DND-41 (cell line): ENCODE data around the gene PLXDC1.

Experiments used
- ATAC-seq: fragments of 200-7000 bp; cut with Tn5 transposase; 3 replicates; pipeline ENCODE4 v1.9.1; 2021; ENCODE audit warnings: low read depth; ENCODE audit not compliant: insufficient read depth
- DNase-seq: peaks from one replicate; pipeline ENCODE4 v3.0.0-alpha.2; 2020
- H2AFZ ChIP-seq: 2 replicates; pipeline ENCODE4 v1.6.0; 2012; ENCODE audit warnings: low read depth, low read length
- H3K27ac ChIP-seq: 2 replicates; pipeline ENCODE4 v1.5.1; 2012; ENCODE audit warnings: low read length, inconsistent platforms
- H3K27me3 ChIP-seq: fragments of 200-600 bp; sonication (generic); 2 replicates; pipeline ENCODE4 v1.6.0; 2012; ENCODE audit warnings: low read length, mild to moderate bottlenecking, inconsistent platforms; ENCODE audit not compliant: insufficient read depth, poor library complexity
- H3K36me3 ChIP-seq: 2 replicates; pipeline ENCODE4 v1.5.1; 2012; ENCODE audit warnings: low read length, inconsistent platforms; ENCODE audit not compliant: insufficient read depth
- H3K4me1 ChIP-seq: 2 replicates; pipeline ENCODE4 v1.5.1; 2012; ENCODE audit warnings: mild to moderate bottlenecking, low read length; ENCODE audit not compliant: insufficient read depth
- H3K4me2 ChIP-seq: 2 replicates; pipeline ENCODE4 v1.6.0; 2012; ENCODE audit warnings: mild to moderate bottlenecking, moderate library complexity, low read length, inconsistent platforms; ENCODE audit not compliant: insufficient read depth
- H3K4me3 ChIP-seq, 2 experiments: fragments of 200-600 bp in 1 of 2; shearing (Covaris generic) in 1 of 2; 2 replicates each; pipeline ENCODE4 v1.5.1; 2012 to 2016; ENCODE audit warnings: inconsistent platforms in 2 of 2, low read length in 2 of 2, mild to moderate bottlenecking in 2 of 2, low read depth in 1 of 2, moderate library complexity in 1 of 2
- H3K79me2 ChIP-seq: 2 replicates; pipeline ENCODE4 v1.6.0; 2012; ENCODE audit warnings: low read length, inconsistent platforms; ENCODE audit not compliant: insufficient read depth
- H3K9ac ChIP-seq: 2 replicates; pipeline ENCODE4 v1.6.0; 2012; ENCODE audit warnings: low read depth, mild to moderate bottlenecking, inconsistent platforms, low read length, moderate library complexity
- H3K9me3 ChIP-seq: 2 replicates; pipeline ENCODE4 v1.5.1; 2012; ENCODE audit warnings: low read length, moderate library complexity, mild to moderate bottlenecking, inconsistent platforms; ENCODE audit not compliant: insufficient read depth, severe bottlenecking
- H4K20me1 ChIP-seq: 2 replicates; pipeline ENCODE4 v1.6.0; 2012; ENCODE audit warnings: low read length; ENCODE audit not compliant: insufficient read depth
- EZH2 ChIP-seq: IDR thresholded peaks from 3 replicates; pipeline ENCODE4 v1.6.1; 2012; ENCODE audit warnings: borderline replicate concordance, low read depth, mild to moderate bottlenecking, moderate library complexity, low read length, inconsistent platforms; ENCODE audit not compliant: severe bottlenecking
- TF ChIP-seq, protein P1 (sequence below): IDR thresholded peaks from 2 replicates; pipeline ENCODE4 v1.5.1; 2012; ENCODE audit warnings: borderline replicate concordance, low read length, moderate library complexity, mild to moderate bottlenecking; ENCODE audit not compliant: poor library complexity, severe bottlenecking; ENCODE audit errors: extremely low read depth

The PLXDC1 gene

GRCh38 chr17:39080421-39081078 is 70.9 kb downstream of the PLXDC1 start:
- Histone ChIP-seq H3K4me2 (no peak overlapping the region), H3K4me3 (no peak overlapping the region), H3K9ac (no peak overlapping the region), H3K9me3 (no peaks in the 10 kb centered on the region), H3K27me3 (no peaks in the 10 kb centered on the region), H3K79me2 (no peaks in the 10 kb centered on the region), H3K36me3 (no peaks in the 10 kb centered on the region), H2AFZ (no peak overlapping the region), H3K27ac (no peak overlapping the region), H4K20me1 (no peaks in the 10 kb centered on the region), H3K4me1 (no peaks in the 10 kb centered on the region)
- TF ChIP-seq, protein P1, sequence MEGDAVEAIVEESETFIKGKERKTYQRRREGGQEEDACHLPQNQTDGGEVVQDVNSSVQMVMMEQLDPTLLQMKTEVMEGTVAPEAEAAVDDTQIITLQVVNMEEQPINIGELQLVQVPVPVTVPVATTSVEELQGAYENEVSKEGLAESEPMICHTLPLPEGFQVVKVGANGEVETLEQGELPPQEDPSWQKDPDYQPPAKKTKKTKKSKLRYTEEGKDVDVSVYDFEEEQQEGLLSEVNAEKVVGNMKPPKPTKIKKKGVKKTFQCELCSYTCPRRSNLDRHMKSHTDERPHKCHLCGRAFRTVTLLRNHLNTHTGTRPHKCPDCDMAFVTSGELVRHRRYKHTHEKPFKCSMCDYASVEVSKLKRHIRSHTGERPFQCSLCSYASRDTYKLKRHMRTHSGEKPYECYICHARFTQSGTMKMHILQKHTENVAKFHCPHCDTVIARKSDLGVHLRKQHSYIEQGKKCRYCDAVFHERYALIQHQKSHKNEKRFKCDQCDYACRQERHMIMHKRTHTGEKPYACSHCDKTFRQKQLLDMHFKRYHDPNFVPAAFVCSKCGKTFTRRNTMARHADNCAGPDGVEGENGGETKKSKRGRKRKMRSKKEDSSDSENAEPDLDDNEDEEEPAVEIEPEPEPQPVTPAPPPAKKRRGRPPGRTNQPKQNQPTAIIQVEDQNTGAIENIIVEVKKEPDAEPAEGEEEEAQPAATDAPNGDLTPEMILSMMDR, result no peak
- TF ChIP-seq EZH2, result no peak
- ATAC-seq (no peak), DNase-seq (no peak)

- Histone ChIP-seq H2AFZ (no peak overlapping the region), H3K4me3 (no peak overlapping the region), H3K4me2 (no peak overlapping the region), H3K4me1 (no peaks in the 10 kb centered on the region), H3K27me3 (no peaks in the 10 kb centered on the region), H3K79me2 (no peaks in the 10 kb centered on the region), H3K9me3 (no peaks in the 10 kb centered on the region), H3K9ac (no peak overlapping the region), H3K36me3 (no peaks in the 10 kb centered on the region), H3K27ac (no peak overlapping the region), H4K20me1 (no peaks in the 10 kb centered on the region)
- TF ChIP-seq EZH2, result no peak
- TF ChIP-seq, protein P1, result no peak
- no peak for ATAC-seq
- no peak for DNase-seq
Measured at GRCh38 chr17:39079836-39080235, 71.6 kb downstream of the PLXDC1 start.

DNA sequence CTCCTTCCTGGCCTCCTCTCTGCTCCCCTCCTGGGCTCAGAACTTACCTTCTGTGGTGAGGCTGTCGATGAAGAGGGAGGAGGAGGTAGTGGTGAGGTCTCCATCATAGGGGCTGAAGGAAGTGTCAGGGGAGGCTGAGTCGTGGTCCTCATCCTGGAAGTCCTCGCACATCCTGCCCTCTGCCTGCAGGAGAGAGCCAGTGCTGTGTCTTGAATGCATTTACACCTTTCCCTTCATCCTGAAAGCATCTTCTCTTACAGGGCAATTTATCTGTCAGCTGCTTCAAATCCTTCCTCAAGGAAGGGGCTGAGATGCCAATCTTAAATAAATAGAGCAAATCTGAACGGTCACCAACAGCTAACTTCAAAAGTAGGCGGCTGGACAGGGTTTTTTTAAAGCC is 73.6 kb downstream of the PLXDC1 start:
- Histone ChIP-seq H2AFZ (no peak overlapping the region), H3K27ac (no peak overlapping the region), H3K9ac (no peak overlapping the region), H3K4me3 (no peak overlapping the region), H4K20me1 (no peaks in the 10 kb centered on the region), H3K4me1 (no peaks in the 10 kb centered on the region), H3K36me3 (no peaks in the 10 kb centered on the region), H3K79me2 (no peaks in the 10 kb centered on the region), H3K4me2 (no peak overlapping the region), H3K9me3 (no peaks in the 10 kb centered on the region), H3K27me3 (no peaks in the 10 kb centered on the region)
- DNase-seq (no peak), ATAC-seq (no peak; the same call in 2 of the 3 replicates)
- TF ChIP-seq, protein P1, result peak; percentile 29
- no peak for TF ChIP-seq EZH2

- no peak for DNase-seq
Measured at GRCh38 chr17:39077252-39077651, 74.2 kb downstream of the PLXDC1 start.

More at GRCh38 chr17:39077252-39077651, 74.2 kb downstream of the PLXDC1 start:
- Histone ChIP-seq H3K9ac (no peak overlapping the region), H3K27ac (no peak overlapping the region), H3K27me3 (no peaks in the 10 kb centered on the region), H2AFZ (no peak overlapping the region), H3K4me1 (no peaks in the 10 kb centered on the region), H3K4me2 (no peak overlapping the region), H3K79me2 (no peaks in the 10 kb centered on the region), H3K4me3 (no peak overlapping the region), H3K9me3 (no peaks in the 10 kb centered on the region), H3K36me3 (no peaks in the 10 kb centered on the region), H4K20me1 (no peaks in the 10 kb centered on the region)
- TF ChIP-seq, protein P1, result no peak
- TF ChIP-seq EZH2, result no peak
- no peak for ATAC-seq
